NCI-H2227 (cell line): ENCODE measurements around the gene DERA.
"Not testable (repeated sequence)": the region's sequence is repeated elsewhere in the genome, so short reads cannot be mapped to it uniquely, and the experiment has no call there.

Experiments
- DNase-seq: peaks from one replicate; lab custom pipeline; 2025; ENCODE audit not compliant: unreplicated experiment; lab: John Stamatoyannopoulos, UW

Gene DERA

DNA sequence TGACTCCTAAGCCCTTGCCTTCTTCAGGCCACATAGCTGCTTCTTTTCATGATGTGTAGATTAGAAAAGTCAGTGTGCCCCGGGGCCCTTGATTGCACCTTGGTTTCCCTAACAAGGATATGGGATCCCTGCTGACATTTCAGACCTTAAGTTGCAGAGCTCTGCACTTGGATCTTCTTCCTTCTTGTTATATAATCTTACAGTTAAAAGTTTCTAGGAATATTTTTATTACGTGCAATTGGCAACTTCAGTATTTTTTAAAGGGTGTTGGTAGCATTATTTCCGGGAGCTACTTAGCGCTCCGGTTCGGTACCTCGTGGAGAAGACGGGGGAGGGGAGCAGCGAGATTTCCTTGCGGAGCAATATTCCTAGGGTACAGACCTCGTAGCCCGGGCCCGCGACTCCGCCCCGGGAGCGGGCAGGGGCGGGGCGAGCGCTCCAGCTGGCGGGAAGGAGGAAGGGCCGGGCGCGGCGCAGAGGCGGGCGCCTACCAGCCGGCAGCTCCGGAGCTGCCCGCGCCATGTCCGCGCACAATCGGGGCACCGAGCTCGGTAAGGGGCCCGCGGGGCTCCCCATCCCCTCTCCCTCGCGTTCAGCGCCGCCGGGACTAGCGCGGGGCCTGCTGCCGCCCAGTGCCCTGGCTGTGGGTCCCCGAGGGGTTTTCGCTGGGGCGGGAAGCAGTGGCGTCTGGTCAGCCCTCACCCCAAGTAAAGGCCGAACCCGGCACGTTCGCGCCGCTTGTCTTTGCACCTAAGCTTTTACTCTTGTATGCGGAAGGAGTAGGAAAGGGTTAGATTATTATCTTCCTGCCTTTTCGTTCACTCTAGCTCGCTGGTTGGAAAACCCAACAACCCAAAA lies at the start of gene DERA:
TSS of gene DERA (plus strand) at position 469 of the 858 bp plus-strand sequence. CDS start at position 521, 52 bp downstream.
- peak; percentile 87 for DNase-seq

DNA sequence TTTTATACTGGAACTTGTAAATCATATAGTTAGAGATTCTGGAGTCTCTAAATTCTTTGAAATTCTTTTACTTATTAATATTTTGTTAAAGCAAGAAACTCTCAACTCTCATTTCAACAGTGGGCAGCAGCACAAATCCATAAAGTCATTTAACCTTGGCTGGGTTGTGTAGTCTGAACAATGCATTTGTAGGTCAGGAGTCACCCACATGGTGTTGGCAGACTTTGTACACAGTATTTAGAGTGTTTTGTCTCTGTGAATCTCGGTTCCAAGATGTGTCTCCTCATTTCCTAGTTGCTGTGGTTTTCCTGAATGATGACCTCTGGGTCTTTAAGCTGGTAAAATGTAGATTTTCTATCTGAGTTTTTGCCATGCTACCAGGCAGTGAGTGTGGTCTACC lies 49.7 kb upstream of the DERA start:
- no peak for DNase-seq

DNA sequence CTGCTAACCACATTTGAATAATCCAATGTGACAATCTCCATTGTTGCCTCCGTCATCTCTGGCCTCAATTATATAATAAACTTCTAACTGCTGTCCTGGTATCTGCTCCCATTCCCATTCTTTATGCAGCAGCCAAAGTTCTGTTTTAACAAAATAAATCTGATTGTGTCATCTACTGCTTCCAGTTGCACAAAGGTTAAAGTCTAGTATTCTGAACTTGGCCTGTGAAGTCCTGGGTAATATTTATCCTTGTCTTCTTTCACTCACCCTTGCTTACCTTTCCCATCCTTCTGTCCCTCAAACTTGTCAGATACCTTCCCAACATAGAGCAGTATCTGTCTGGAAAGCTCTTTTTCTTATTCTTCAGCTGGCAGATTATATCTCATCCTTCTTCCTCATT lies 48.3 kb upstream of the DERA start:
- no peak for DNase-seq

DNA sequence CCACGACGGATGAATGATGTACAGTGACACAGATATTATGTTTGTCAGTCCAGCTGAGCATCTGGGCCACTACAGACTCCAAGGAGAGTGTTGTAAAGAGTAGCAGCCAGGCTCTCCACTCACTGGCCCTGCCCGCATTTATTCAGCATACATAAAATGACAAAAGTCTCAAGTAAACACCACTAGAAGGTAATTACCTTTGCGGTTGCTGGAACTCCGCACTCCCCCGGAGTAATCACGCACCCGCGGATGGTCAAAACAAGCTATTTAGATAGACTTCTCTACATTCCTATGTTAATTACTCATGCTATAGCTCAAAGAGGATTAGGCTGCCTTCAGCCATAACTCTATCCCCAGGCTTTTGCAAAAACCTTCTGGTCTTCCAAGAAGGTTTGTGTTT lies 47.8 kb upstream of the DERA start:
- DNase-seq: no peak

DNA sequence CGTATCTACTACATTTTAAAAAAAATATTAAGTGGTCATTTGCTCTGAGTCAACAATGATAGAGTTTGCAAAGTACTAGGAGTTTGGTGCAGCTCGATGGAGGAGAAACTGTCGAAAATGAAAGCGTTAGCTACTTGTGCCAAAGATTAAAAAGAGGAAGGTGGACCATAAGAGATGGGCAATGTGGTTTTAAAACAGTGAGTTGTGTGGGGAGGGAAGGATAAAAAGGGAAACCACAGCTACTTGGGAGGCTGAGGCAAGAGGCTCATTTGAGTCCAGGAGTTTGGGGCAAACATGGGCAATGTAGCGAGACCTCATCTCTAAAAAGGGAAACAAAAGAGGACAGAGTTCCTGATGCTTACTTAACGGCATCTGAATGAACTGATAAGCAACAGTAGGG lies 47.1 kb upstream of the DERA start:
- no peak for DNase-seq

DNA sequence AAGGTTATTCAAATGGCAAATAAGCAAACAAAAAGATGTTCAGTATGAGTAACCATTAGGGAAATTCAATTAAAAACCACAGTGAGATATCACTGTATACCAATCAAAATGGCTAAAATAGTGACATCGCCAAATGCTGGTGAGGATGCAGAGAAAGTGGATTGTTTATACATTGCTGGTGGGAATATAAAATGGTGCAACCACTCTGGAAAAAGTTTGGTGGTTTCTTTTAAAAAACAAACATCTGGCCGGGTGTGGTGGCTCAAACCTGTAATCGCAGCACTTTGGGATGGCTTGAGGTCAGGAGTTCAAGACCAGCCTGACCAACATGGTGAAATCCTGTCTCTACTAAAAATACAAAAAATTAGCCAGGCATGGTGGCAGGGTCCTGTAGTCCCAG lies 42.9 kb upstream of the DERA start:
- no peak for DNase-seq

DNA sequence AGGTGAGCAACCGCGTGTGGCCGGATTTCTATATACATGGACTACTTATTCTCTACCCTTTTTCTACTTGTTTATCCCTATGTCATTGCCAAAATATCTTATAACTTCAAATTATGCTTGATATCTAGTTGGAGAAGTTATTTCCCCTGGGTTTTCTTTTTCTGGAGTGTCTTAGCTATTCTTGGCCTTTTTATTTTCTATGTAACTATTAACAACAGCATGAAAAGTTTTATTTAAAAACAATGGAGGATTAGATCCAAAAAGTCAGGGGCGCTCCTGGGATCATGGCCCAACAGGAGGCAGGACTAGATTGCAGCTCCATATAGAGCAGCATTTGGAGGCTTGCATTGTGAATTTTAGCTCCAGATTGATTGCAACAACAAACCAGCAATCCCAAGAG lies 37.6 kb upstream of the DERA start:
- DNase-seq: no peak

DNA sequence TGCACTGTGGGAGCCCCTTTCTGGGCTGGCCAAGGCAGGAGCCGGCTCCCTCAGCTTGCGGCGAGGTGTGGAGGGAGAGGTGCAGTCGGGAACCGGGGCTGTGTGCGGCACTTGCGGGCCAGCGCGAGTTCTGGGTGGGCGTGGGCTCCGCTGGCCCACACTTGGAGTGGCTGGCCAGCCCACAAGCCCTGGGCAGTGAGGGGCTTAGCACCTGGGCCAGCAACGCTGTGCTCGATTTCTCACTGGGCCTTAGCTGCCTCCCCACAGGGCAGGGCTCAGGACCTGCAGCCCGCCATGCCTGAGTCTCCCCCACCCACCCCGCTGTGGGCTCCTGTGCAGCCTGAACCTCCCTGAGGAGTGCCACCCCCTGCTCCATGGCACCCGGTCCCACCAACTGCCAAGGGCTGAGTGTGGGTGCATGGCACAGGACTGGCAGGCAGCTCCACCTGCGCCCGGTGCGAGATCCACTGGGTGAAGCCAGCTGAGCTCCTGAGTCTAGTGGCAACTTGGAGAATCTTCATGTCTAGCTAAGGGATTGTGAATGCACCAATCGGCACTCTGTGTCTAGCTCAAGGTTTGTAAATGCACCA lies 36.5 kb upstream of the DERA start:
- not testable (repeated sequence) for DNase-seq

DNA sequence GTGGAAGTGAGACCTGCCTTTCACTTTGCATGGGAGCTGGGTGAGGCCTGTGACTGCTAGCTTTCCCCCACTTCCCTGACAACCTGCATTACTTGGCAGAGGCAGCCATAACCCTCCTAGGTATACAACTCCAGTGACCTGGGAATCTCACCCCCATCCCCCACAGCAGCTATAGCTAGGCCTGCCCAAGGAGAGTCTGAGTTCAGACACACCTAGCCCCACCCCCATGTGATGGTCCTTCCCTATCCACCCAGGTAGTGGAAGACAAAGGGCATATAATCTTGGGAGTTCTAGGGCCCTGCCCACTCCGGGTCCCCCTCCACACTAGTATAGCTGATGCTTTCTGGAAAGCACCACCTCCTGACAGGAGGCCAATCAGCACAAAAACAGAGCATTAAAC lies 35.3 kb upstream of the DERA start:
- DNase-seq: no peak

DNA sequence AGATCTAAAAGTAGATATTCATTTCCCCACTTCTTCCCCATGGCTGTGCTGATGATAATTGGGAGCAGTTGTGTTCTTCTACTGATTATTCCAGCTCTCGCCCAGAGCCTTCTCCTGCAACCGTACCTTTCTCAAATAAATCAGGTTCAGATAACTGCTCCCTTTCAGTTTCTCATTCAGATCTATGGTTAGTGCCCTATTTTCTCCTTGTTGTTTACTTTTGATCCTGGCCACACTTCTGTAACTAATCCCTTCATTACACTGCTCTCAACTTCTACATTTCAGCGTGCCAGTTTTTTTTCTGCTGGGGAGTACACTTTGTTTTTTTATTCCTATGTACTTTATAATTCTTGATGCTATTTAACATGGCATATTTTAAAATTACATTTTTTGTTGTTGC lies 31.7 kb upstream of the DERA start:
- DNase-seq: no peak

DNA sequence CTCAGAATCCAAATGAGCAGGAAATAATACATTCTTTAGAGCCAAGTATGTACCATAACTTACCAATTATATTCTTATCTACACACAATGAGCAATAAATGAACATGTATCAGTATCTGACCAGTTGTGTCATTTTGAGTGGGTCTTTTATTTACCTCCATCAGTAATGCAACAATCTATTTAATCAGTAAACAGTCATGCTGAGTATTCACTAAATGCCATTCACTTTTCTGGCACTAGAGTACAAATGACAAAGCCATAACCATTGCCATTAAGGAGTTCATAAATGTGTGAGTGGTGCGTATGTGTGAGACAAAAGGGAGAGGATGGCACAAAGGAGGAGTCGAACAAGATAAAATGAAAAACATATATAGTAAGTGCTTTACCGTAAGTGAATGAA lies 30.4 kb upstream of the DERA start:
- no peak for DNase-seq

DNA sequence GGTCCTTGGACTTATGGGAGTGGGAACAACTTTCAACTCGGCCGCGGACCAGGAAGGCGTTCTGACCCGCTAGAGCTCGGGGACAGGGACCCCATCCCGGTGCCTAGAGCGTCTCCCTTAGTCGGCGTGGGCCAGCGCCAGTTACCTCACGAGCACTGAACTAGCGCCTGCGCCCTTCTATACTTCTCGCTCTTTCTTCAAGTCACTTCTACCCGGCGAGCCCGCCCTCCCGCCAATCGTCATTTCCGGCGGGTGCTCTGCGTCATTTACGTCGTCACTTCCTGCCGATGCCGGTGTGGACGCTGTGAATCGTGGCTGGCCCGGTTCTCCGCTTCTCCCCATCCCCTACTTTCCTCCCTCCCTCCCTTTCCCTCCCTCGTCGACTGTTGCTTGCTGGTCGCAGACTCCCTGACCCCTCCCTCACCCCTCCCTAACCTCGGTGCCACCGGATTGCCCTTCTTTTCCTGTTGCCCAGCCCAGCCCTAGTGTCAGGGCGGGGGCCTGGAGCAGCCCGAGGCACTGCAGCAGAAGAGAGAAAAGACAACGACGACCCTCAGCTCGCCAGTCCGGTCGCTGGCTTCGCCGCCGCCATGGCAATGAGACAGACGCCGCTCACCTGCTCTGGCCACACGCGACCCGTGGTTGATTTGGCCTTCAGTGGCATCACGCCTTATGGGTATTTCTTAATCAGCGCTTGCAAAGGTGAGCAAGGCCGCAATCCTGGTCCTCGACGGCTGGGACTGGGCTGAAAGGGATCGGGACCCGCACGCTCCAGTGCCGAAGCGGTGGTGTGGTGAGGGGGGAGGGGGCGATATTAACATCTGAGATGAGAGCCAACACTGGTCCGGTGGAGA lies 28.8 kb upstream of the DERA start, which contains the start of gene STRAP:
TSS of gene STRAP (plus strand) at position 270 of the 854 bp plus-strand sequence. CDS start at position 591, 321 bp downstream.
- DNase-seq: peak; percentile 95

DNA sequence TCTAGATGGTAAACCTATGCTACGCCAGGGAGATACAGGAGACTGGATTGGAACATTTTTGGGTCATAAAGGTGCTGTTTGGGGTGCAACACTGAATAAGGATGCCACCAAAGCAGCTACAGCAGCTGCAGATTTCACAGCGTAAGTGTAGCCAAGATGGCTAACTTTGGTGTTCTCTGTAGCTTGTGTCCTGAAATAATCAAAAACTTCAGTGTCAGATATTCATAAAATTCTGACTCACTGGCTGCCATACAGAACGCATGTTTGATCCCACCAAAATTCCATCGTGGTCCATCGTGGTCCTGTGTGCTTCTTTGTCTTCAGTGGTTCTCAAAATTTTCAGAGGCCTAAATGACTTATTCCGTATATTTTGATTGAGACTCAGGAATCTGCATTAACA lies 27.6 kb upstream of the DERA start:
- no peak for DNase-seq

DNA sequence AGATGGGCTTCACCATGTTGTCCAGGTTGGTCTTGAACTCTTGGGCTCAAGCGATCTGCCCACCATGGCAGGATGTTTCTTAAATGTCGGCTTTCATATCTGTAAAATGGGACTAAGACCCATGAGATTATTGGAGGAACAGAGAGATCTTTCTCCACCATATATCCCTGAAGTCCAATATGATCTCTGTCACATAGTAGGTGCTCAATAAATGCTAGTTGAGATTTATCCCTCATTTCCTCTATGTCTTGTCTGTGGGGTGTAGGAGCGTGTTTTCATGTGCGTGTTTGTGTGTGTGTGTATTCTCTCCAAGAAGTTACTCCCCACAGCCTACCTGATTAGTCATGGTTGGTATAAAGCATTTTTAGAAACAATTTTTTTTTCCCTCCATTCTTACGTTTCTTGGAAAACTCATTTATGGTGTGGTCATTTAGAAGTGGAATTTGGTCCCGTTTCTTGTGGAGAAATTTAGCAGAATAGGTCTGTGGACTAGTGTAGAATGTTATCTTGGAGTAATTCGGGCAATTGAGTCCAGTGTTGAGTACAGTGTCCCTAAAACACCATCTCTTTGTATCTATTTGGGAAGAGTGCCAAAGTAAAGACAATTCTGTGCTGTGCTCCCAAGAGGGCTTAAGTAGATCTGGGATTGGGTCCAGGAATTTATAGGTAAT lies 24.6 kb upstream of the DERA start:
- DNase-seq: no peak

DNA sequence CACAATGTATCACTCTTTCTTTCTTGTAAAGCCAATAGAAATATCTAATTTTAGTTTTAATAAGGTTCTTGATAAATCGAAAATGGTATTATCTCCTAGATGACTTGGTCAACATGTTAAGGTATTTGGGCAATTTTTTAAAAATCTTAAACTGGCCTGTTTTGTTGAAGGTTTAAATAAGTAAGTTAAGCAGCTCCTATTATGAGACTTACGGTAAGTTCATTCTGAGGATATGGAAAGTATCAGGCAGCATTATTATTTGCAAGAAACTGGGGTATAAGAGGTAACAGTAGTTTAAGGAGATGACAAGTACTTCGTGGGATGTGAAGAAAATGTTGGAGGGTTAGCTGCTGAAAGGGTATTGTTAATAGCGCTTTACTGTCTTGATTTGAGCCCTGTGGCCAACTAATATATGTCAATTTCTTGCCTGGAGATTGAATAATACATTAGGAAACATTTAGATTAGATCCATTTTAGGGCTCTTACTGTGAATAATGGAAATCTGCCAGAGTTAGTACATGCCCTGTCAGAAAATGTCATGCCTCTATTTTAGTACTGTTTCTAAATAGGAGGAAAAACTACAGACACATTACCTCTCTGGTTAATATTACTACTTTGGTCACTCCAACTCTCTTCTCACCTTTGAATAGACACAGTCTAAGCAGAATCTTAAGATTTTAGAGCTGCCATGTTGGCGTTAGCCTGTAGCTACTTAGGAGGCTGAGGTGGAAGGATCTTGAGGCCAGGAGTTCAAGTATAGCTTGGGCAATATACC lies 23.9 kb upstream of the DERA start:
- no peak for DNase-seq

DNA sequence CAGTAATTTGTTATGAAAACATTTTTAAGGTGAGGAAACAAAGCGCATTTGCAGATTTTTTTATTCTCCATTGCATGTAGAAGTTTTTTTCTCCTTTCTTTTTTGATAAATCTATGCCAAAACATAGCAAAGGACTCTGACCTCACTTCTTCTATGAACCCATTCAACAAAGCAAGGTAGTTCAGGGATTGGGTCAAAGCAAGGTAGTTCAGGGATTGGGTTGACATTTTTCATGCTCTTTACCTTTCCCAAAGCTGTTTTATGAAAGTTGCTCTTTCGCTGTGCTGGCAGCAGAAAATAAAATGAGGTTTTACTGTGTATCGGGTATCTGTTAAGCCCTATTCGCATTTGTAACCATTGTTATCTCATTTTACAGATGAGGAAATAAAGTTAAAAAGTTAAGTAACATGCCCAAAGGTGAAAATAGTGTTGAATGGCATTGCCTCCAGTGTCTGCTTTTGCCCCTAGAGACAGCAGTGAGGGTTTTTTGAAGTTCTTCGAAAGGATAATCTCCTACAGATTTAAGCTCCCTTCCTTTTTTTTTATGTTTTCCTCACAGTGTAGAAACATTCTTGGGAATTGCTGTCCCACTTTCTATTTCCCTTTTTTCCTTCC lies 18.4 kb upstream of the DERA start:
- DNase-seq: no peak

DNA sequence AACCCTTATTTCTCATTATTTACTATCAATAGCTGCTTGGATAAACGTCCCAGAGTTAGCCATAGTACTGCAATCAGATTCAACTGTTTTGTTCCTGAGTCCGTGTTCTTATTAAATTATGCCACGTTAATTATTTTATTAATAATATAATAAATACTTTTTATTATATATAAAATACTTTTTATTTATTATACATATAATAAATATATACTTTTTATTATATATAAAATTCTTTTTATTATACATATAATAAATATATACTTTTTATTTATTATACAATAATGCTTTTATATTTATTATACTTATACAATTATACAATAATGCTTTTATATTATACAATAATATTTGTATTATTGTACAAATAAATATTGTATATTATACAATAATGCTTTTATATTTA lies 17.9 kb upstream of the DERA start:
- DNase-seq: no peak

DNA sequence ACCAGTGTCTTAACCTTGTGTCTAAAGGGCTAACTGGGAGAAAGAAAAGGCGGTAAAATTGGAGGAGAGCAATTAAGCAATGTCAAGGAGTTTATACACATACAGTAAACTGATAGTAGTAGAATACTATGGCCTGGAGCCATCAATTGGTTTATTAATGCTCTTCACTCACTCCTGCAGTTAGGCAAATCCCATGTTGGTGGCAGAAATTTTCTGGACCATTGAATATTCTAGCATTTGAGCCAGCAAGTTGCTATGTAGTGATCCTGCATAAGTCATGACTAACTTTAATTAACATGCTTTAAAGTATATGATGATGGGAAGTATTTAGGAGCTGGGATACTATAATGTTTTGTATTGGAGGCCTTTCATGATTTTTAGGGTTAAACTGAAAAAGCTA lies 14.3 kb upstream of the DERA start:
- no peak for DNase-seq

DNA sequence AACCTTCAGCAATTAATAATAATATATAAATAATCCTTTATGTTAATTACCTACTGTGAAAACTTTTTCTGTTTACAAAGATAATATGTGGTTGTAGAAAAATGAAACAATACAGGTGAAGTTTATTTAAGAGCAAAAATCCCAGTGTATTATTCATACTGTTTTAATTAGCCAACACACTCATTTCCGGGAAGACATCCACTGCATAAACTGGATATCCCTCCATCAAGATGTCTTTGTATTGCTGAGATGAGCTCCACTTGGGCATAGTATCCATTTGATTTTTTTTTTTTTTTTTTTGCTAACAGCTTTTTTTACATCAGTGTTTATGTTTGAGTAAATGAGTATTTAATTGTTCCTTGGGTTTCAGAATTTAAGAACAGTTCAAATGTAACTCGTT lies 13.7 kb upstream of the DERA start:
- DNase-seq: no peak

DNA sequence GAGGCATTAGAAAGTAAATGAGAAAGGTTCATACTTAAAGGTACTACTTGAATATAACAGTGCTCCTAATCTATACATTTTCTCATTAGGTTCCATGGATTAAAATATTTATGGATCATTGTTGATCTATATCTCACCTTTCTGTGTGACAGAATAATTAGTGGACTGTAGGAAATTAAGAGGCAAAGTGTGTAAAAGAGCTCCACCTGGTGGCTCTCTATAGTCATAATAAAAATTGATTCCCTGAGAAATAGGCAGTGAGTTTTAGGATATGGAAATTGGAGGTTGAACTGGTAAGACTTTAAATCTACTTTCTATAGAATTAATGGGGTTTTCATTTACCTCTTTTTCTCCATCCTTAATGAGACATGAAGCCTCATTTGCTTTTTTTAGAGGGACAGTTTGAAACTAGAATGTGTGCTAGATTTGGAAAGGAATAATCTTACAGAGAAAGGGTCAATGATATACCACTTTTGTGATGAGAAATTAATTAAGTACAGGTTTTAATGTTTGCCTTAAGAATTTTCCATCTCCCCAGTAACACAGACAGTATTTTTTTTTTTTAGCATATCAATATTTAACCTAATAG lies 11.8 kb upstream of the DERA start:
- DNase-seq: no peak
